NCI-H1092 (cell line): Measurements from ENCODE around the gene TMEM255B.

Experiments used
- DNase-seq: peaks from one replicate; lab custom pipeline; 2025; lab: John Stamatoyannopoulos, UW

Gene TMEM255B

GRCh38 chr13:113834496-113835200, 75.6 kb downstream of the TMEM255B start:
- no peak for DNase-seq

- DNase-seq = no peak
Observed at GRCh38 chr13:113835461-113836270, 76.6 kb downstream of the TMEM255B start.

GRCh38 chr13:113836768-113837559, 77.9 kb downstream of the TMEM255B start:
- no peak for DNase-seq

- DNase-seq = no peak
Observed at GRCh38 chr13:113837560-113838355, 78.7 kb downstream of the TMEM255B start.

GRCh38 chr13:113838711-113839201, 79.7 kb downstream of the TMEM255B start:
- DNase-seq = no peak

GRCh38 chr13:113839536-113840204, 80.6 kb downstream of the TMEM255B start:
- DNase-seq = no peak

- no peak for DNase-seq
Observed at GRCh38 chr13:113840541-113841352, 81.7 kb downstream of the TMEM255B start.

GRCh38 chr13:113841353-113841650, 82.3 kb downstream of the TMEM255B start:
- DNase-seq = no peak

GRCh38 chr13:113842336-113843062, 83.5 kb downstream of the TMEM255B start:
- no peak for DNase-seq

- no peak for DNase-seq
Observed at GRCh38 chr13:113843063-113843654, 84.1 kb downstream of the TMEM255B start.

GRCh38 chr13:113843864-113844556, 85.0 kb downstream of the TMEM255B start:
- no peak for DNase-seq

GRCh38 chr13:113845055-113845454, 86.0 kb downstream of the TMEM255B start:
- DNase-seq = no peak

- no peak for DNase-seq
Observed at GRCh38 chr13:113845723-113846635, 87.0 kb downstream of the TMEM255B start.

GRCh38 chr13:113846636-113847318, 87.8 kb downstream of the TMEM255B start:
- no peak for DNase-seq

- DNase-seq = no peak
Observed at GRCh38 chr13:113848020-113848419, 89.0 kb downstream of the TMEM255B start.

- DNase-seq = no peak
Observed at GRCh38 chr13:113848431-113849260, 89.6 kb downstream of the TMEM255B start.
